HFF-Myc (cell line): Measurements from ENCODE around the gene ABCA2.

Experiments used
- DNase-seq: peaks from one replicate; pipeline ENCODE4 v3.0.0-alpha.2; 2011; ENCODE audit warnings: low read depth; ENCODE audit errors: extremely low read depth
- H3K4me3 ChIP-seq: replicated peaks from 2 replicates; pipeline ENCODE4 v1.5.1; 2011; ENCODE audit warnings: low read depth, mild to moderate bottlenecking, control low read depth, low read length
- TF ChIP-seq, protein P1 (sequence below): IDR thresholded peaks from 2 replicates; pipeline ENCODE4 v1.5.1; 2012; ENCODE audit warnings: mild to moderate bottlenecking, low read depth, low read length, control low read depth; ENCODE audit errors: missing control alignments

The ABCA2 gene

DNA sequence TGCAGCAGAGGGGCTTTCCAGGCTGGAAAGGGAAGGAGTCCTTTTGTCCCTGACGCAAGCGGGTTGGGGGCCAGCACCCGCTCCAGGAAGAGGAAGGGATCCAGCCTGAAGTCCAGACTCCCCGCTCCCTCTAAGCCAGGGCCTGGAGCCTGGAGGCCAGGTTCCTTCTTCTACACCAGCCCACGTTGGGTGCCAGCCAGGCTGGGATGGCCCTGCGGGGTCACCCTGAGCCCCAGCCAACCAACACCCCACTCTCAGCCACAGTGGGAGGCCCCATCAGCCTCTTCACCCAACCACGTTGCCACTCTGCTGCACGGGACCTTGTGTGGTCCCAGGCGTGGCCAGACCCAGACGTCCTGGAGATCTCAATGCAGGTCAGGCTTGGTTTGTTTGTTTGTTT is 4.8 kb upstream of the ABCA2 start:
- H3K4me3 ChIP-seq = no peak overlapping the region
- TF ChIP-seq, protein P1, sequence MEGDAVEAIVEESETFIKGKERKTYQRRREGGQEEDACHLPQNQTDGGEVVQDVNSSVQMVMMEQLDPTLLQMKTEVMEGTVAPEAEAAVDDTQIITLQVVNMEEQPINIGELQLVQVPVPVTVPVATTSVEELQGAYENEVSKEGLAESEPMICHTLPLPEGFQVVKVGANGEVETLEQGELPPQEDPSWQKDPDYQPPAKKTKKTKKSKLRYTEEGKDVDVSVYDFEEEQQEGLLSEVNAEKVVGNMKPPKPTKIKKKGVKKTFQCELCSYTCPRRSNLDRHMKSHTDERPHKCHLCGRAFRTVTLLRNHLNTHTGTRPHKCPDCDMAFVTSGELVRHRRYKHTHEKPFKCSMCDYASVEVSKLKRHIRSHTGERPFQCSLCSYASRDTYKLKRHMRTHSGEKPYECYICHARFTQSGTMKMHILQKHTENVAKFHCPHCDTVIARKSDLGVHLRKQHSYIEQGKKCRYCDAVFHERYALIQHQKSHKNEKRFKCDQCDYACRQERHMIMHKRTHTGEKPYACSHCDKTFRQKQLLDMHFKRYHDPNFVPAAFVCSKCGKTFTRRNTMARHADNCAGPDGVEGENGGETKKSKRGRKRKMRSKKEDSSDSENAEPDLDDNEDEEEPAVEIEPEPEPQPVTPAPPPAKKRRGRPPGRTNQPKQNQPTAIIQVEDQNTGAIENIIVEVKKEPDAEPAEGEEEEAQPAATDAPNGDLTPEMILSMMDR = no peak
- DNase-seq = no peak

DNA sequence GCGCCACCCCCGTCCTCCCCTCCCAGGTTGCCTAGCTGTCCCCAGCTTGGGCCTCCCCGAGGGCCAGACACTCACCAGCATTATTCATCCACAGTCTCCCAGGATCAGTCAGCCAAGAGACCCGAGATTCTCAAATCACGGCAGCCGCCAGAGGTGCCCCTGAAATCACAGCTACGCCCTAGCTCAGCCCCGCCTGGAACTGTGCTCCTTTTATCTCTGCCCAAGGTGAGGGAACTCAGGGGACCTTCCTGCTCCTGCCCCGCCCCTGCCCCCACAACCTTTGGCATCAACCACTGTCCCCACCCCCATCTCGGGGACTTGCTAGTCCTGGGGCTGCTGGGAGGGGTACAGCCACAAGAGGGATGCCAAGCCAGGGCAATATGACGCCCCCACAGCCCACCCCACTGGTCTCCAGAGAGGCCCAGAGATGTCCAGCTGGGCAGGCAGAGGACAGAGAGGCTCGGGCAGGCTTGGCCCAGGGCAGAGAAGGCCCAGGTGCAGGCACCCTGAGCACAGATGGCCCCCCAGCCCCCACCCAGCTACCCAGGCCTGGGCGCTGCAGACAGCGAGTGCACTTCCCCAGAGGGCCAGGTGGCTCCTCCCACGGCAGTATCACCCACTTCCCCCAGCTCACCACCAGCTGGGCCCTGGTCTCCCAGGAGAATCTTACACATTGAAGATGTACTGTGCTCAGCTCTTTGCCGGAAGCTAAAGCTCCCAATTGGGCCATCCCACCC is 4.0 kb upstream of the ABCA2 start, which contains the start of gene FUT7:
FUT7 (minus strand) TSS at position 185 of the 737 bp plus-strand sequence; CDS start at position 88, 97 bp downstream.
- H3K4me3 ChIP-seq = no peak within 1 kb of the TSS
- TF ChIP-seq, protein P1 = no peak
- DNase-seq = no peak

DNA sequence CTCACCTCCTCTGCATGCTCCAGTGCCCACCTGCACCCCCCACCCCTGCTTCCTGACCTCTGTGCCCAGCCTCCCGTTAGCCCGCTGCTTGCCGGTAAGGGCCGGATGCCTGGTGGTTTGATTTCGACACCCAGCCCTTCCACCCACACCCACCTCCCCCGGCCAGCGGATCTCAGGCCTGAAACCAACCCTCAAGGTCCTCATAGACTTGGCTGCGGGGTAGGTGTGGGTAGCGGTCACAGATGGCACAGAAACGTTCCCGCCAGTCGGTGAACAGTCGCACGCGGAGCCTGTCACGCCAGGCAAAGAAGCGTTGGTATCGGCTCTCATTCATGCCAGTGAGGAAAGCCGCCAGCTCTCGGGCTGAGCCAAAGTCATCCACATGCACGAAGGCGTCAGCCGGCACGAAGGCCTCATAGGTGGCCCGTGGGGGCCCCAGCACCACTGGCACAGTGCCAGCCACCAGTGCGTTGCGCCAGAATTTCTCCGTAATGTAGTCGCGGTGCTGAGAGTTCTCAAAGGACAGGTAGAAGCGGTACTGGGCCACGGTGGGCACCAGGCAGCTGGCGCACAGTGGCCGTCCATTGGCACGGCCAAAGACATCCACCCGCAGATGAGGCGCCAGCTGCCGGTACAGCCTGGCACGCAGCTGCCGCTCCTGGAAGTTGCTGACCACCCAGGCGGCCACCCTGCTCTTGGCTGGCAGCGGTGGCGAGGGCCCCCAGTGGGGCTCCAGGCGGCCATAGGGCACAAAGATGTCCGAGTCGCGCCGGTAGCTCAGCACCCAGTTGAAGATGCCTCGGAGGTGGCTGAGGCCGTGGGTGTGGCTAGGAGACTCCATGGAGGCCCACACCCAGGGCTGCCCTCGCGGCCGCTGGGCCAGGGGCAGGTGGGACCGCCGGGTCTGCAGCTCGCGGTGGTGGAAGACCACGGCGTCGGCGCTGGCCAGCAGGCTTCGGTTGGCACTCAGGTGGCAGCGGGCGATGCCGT is 2.8 kb upstream of the ABCA2 start:
- H3K4me3 ChIP-seq = no peak overlapping the region
- TF ChIP-seq, protein P1 = no peak
- no peak for DNase-seq

DNA sequence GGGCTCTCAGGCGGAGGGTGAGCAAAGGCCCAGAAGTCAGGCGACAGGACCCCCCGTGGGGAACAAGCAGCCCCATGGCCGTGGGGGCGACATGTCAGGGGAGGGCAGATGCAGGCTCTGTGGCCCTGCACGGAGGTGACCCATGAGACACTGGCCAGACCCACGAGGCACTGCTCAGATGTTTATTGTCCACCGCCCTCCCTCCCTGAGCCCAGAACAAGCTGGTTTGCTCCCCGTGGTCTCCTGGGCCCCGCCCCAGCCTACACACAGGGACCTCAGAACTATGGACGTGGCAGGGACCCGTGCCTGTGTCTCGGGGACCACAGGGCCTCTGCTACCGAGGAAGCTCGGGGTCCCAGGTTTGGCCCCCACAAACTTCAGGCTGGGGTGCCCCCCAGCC is 2.0 kb upstream of the ABCA2 start:
- TF ChIP-seq, protein P1 = no peak
- DNase-seq = no peak

DNA sequence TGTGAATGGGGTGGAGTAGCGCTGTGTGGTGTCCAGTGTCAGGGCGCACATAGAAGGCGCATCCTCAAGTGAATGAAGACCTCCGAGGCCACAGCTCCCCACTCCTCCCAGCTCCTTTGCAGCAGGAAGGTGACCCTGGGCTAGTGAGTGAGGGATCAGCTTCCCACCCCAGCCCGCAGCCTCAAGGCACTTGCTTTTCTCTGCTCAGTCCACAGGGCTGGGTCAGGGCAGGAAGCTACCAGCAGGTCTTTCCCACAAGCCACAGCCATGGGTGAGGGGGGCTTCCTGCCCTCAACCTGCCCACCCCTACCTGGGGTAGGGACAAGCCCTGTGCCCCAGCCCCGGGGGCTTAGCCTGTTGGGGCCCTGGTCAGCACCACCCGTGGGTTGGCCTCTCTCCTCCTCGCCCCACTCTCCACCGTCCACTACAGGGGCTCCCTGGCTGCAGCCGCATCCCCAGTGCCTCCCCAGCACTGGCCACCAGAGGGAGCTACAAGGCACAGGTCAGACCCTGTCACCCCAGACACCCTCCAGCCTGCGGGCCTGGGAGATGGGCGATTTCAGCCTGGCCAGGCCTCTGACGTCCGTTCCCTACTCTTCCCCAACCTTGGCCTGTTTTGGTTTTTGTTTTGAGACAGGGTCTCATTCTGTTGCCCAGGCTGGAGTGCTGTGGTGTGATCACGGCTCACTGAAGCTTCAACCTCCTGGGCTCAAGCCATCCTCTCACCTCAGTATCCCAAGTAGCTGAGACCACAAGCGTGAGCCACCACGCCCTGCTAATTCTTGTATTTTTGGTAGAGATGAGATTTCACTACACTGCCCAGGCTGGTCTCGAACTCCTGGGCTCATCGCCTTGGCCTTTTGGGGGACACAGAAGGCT is 1.3 kb upstream of the ABCA2 start:
- TF ChIP-seq, protein P1 = peak; percentile 96
- DNase-seq = no peak
- no peak overlapping the region; the same call in 1 of the 2 replicates for H3K4me3 ChIP-seq

More for the DNA sequence above, 2.0 kb upstream of the ABCA2 start:
- no peak overlapping the region for H3K4me3 ChIP-seq
